ENCODE results near the gene SNX21.
"Not testable (repeated sequence)": the region's sequence is repeated elsewhere in the genome, so short reads cannot be mapped to it uniquely, and the experiment has no call there.

SNX21 gene

DNA sequence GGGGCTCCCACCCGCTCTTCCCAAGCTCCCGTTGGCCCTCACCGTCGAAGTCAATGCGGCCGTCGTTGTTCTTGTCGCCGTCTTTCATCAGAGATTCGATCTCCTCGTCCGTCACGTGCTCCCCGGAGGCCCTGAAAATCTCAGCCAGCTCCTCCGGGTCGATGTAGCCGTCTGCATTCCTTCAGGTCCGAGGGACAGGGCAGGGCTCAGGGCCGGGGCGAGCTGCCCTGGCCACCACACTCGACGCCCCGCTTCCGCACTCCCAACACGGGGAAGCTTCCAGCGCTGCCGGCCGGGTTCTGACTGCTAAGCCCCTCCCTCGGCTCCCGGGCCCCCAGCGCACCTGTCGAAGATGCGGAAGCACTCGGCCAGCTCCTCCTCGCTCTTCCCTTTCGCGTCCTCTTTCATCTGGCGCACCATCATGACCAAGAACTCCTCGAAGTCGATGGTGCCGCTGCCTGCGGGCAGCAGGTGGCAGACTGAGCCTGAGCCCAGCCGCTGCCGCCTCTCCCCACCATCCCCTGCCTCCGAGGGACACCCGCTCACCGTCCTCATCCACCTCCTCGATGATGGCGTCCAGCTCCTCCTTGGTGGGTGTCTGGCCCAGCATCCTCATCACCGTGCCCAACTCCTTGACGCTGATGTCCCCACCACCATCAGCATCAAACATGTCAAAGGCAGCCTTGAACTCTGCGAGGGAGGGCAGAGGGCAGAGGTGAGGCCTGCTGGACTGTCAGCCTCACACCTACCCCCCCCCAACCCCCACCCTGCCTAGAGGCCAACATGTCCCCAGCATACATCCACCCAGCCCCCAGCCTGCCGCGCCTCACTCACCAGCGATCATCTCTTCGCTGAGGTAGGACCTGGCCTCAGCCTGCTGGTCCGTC, 9.4 kb upstream of the SNX21 start:
- peak; percentile 42 for DNase-seq

- peak; percentile 38 for DNase-seq
These were observed 7.1 kb upstream of the SNX21 start for GRCh38 chr20:45826381-45827019.

DNA sequence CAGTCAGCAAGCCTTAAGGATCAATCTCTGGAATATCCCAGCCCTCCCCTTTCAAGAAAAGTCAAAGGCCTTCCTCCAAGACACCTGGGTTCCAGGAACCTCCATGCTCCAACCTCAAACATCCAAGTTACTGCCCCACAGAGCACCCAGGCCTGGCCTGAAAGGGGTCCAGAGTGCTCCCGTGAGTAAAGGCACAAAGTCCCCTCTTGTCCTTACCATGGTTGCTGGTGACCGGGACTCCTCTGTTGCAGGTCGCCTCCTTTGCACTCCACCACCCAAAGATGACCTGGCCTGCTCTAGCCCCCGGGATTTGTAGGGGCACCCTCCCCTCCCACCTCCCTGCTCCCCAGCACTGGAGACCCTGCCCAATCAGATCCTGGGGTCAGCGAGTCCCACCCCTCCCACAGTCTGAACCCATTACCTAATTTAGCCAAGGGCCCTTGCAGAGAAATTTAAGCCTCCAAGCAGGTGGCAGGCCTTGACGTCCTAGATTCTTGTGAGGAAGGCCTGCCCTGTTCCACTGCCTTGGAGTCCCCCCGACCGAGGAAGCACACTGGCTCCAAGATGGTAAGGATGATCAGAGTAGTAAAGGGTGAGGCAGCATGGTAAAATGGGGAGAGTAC, 6.5 kb upstream of the SNX21 start, which contains the start of gene TNNC2:
TSS of gene TNNC2 (minus strand) at position 283 of the 623 bp plus-strand sequence. CDS start at position 219, 64 bp downstream.
- no peak for DNase-seq

DNA sequence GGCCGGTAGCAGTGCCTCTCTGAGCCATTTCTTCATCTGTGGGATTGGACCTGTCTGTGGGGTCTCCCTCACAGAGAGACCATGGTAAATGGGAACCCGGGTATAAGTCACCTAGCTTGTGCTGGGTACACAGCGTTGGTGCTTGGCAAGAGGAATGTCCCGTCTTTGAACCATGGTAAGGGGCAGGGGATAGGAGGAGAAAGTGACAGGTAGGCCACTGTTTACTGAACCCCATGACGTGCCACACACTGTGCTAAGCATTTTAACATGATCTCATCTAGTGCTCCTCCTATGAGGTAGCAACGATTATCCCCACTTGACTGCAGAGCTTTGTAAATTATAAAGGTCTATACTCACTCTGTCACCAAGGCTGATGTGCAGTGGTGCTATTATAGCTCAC, 5.9 kb upstream of the SNX21 start:
- DNase-seq, result no peak

- peak; percentile 69 for DNase-seq
These were observed 5.0 kb upstream of the SNX21 start for GRCh38 chr20:45828589-45828988.

DNA sequence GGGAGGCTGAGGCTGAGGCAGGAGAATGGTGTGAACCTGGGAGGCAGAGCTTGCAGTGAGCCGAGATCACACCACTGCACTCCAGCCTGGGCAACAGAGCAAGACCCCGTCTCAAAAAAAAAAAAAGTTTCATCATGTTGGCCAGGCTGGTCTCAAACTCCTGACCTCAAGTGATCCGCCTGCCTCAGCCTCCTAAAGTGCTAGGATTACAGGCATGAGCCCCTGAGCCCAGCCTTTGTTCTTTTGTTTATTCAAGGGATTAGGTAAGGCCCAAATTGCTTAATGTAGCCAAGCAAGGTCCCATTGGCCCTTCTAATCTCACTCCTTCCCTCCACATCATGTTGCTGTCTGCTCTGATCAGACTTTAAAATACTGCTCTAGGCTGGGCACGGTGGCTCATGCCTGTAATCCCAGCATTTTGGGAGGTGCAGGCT, 3.9 kb upstream of the SNX21 start:
- not testable (repeated sequence) for DNase-seq

GRCh38 chr20:45832619-45833018, 980 bp upstream of the SNX21 start:
- DNase-seq, result no peak

- peak; percentile 65 for DNase-seq
These were observed 541 bp downstream of the SNX21 start for GRCh38 chr20:45833883-45834796.

DNA sequence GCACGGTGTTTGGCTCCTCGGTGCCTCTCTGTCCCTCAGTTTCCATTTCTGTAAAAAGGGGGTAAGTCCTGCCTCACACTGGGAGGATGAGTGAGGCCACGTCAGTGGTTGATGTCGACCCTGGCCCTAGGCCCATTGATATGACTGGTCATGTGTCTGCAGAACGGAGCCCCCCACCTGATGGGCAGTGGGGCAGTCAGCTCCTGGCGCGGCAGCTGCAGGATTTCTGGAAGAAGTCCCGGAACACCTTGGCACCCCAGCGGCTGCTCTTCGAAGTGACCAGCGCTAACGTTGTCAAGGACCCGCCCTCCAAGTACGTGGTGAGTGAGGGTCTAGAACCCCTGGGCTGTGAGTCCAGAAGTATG, 1.2 kb downstream of the SNX21 start:
- DNase-seq, result no peak

DNA sequence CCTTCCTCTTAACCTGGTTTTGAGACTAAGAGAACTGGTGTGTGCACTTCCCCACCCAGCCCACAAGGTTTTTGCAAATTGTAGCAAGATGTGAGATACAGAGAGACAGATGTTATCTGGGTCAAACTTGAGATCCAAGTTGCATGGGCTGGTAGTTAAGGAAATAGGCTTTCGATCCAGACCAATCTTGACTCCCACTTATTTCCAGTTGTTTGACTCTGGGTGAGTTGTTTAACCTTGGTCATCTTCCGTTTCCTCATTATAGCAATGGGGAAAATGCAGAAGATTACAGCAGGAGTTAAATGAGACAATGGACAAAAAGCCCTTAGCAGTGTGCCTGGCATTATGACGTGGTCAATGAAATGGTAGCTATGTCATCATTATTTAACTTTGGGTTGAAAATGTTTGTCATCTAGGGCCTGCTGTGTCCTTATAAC, 1.7 kb downstream of the SNX21 start:
- no peak for DNase-seq

DNA sequence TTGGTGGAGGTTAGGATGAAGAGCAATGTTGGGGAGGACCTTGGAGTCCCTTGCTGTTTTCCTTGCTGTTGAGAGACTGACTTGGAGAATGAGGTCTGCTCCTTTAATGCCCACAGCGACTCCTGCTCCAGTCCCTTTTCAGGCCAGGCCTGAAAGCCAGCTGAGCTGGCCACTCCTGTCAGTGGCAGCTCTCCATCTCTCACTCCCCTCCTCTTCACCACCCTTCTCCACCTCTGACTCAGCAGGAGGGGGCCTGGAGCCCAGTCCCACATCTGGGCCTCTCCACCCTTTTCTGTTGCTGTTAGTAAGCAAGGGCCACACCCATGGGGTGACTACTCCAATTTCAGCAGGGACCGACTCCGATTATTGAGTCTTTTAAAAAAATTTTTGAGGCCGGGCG, 2.2 kb downstream of the SNX21 start:
- peak; percentile 58 for DNase-seq

GRCh38 chr20:45836841-45837240, 3.2 kb downstream of the SNX21 start:
- DNase-seq, result no peak

DNA sequence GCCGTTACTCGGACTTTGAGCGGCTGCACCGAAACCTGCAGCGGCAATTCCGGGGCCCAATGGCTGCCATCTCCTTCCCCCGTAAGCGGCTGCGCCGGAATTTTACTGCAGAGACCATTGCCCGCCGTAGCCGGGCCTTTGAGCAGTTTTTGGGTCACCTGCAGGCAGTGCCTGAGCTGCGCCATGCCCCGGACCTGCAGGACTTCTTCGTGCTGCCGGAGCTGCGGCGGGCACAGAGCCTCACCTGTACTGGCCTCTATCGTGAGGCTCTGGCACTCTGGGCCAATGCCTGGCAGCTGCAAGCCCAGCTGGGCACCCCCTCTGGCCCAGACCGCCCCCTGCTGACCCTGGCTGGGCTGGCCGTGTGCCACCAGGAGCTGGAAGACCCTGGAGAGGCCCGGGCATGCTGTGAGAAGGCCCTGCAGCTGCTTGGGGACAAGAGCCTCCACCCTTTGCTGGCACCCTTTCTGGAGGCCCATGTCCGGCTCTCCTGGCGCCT, 7.2 kb downstream of the SNX21 start:
- DNase-seq, result no peak

GRCh38 chr20:45841407-45842129, 8.0 kb downstream of the SNX21 start:
- DNase-seq, result no peak

DNA sequence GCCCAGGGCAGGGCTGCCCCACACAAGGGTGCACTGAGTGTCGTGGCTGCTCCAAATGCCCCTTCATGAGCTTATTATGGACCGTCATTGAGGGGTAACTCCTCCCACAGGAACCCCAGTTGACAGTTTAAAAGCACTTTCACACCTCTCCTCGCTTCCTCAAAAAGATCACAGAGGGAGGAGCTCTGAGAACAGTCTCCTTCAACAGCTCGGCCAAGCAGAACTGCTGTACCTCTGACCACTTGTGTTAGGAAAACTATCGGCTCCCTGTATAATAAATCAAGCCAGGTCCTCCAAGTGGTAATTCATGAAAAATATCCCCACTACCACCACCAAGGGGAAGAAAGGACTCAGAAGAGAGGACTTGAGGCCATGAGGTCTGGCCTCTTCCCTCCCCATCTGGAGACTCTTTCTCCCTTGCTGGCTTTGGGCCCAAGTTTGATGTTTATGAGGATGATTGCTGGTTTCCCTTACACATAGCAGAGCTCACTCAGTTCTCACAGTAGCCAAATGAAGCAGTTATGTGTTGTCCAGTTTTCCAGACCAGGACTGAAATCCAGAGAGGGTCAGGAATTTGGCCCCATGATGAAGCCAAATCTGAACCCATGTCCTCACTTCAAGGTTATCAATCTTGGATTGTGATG, 8.7 kb downstream of the SNX21 start:
- DNase-seq, result no peak

DNA sequence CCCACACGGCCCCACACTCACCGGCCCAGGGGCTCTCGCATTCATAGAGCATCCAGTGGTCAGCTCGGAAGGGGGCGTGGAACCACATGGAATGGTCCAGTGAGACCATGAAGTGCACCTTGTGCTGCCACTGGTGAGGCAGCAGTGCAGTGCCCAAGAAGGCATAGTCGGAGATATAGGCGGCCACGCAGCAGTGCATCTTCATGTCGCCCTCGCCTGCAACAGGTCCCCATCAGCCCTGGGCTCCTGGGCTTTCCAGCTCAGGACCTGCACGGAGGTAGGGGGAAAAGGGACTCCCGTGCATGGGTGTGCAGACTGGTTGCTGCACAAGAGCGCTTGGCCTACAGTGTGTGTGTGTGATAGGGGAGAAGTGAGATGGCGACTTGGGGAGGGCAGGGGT, 9.9 kb downstream of the SNX21 start:
- DNase-seq, result no peak

GRCh38 chr20:45845452-45845851, 11.9 kb downstream of the SNX21 start:
- no peak for DNase-seq

- no peak for DNase-seq
These were observed 14.8 kb downstream of the SNX21 start for GRCh38 chr20:45848421-45848820.

GRCh38 chr20:45848969-45849582, 15.5 kb downstream of the SNX21 start:
- DNase-seq, result no peak

- no peak for DNase-seq
These were observed 16.6 kb downstream of the SNX21 start for GRCh38 chr20:45850238-45850637.
